ENCODE data around the gene TRNP1.

GRCh38 chr1:26976621-26977510 lies 16.6 kb upstream of the TRNP1 start:
- TF ChIP-seq POLR2A (IDR thresholded peaks at IDR 0.05; ENCODE audit: low read length) (no peak), GATA1 (IDR thresholded peaks at IDR 0.05; ENCODE audit: low read depth, low read length) (no peak)
